Medulla oblongata (tissue), 1 donor: Measurements from ENCODE around the gene NR1H2.
"Not testable (repeated sequence)": the region's sequence is repeated elsewhere in the genome, so short reads cannot be mapped to it uniquely, and the experiment has no call there.

Experiments used
- DNase-seq: peaks from one replicate; pipeline ENCODE4 v3.0.0-alpha.2; 2015; ENCODE audit errors: extremely low spot score

Gene NR1H2

GRCh38 chr19:50344661-50345318, 31.5 kb upstream of the NR1H2 start:
- DNase-seq = peak; percentile 79

- not testable (repeated sequence) for DNase-seq
These were observed 29.1 kb upstream of the NR1H2 start for GRCh38 chr19:50347089-50347581.

- DNase-seq = no peak
These were observed 26.8 kb upstream of the NR1H2 start for GRCh38 chr19:50349277-50350057.

GRCh38 chr19:50352242-50352641, 24.0 kb upstream of the NR1H2 start:
- DNase-seq = no peak

GRCh38 chr19:50353487-50353880, 22.8 kb upstream of the NR1H2 start:
- not testable (repeated sequence) for DNase-seq

- no peak for DNase-seq
These were observed 19.5 kb upstream of the NR1H2 start for GRCh38 chr19:50356691-50357177.

GRCh38 chr19:50357178-50358100, 18.8 kb upstream of the NR1H2 start:
- peak; percentile 88 for DNase-seq

- peak; percentile 73 for DNase-seq
These were observed 17.6 kb upstream of the NR1H2 start for GRCh38 chr19:50358483-50359327.

- no peak for DNase-seq
These were observed 16.9 kb upstream of the NR1H2 start for GRCh38 chr19:50359328-50359818.

GRCh38 chr19:50361290-50362029, 14.8 kb upstream of the NR1H2 start:
- no peak for DNase-seq

- DNase-seq = no peak
These were observed 14.2 kb upstream of the NR1H2 start for GRCh38 chr19:50362030-50362412.

- DNase-seq = no peak
These were observed 13.4 kb upstream of the NR1H2 start for GRCh38 chr19:50362656-50363424.

GRCh38 chr19:50365434-50366306, 10.6 kb upstream of the NR1H2 start, which contains the start of gene NAPSA:
Gene NAPSA (minus strand): TSS chr19:50365639. CDS start chr19:50365621, 18 bp downstream.
- no peak for DNase-seq

- peak; percentile 96 for DNase-seq
These were observed 7.3 kb upstream of the NR1H2 start for GRCh38 chr19:50368649-50369570.

GRCh38 chr19:50371914-50372475, 4.3 kb upstream of the NR1H2 start:
- no peak for DNase-seq

- DNase-seq = no peak
These were observed 799 bp downstream of the NR1H2 start for GRCh38 chr19:50377051-50377461.

GRCh38 chr19:50377517-50377916, 1.3 kb downstream of the NR1H2 start:
- DNase-seq = no peak
